ENCODE data around the gene COBL.

The COBL gene

GRCh38 chr7:51077316-51077986 lies 239.2 kb downstream of the COBL start:
- in situ Hi-C loops (cut with MboI; ENCODE audit: low pct_unique_long_range_greater_than_20kb, low sequenced_read_pairs): no loop called here
- DNase-seq: no peak

- in situ Hi-C loops (cut with MboI; ENCODE audit: low pct_unique_long_range_greater_than_20kb, low sequenced_read_pairs): no loop called here
- peak; percentile 37 for DNase-seq
Measured at GRCh38 chr7:51075681-51076580, 240.7 kb downstream of the COBL start.

- no peak for DNase-seq
- in situ Hi-C loops (cut with MboI; ENCODE audit: low pct_unique_long_range_greater_than_20kb, low sequenced_read_pairs): no loop called here
Measured at GRCh38 chr7:51073171-51073570, 243.4 kb downstream of the COBL start.

GRCh38 chr7:51072281-51072680 lies 244.3 kb downstream of the COBL start:
- in situ Hi-C loops (cut with MboI; ENCODE audit: low pct_unique_long_range_greater_than_20kb, low sequenced_read_pairs): no loop called here
- no peak for DNase-seq

- no peak for DNase-seq
- in situ Hi-C loops (cut with MboI; ENCODE audit: low pct_unique_long_range_greater_than_20kb, low sequenced_read_pairs): no loop called here
Measured at GRCh38 chr7:51071427-51071826, 245.2 kb downstream of the COBL start.

- in situ Hi-C loops (cut with MboI; ENCODE audit: low pct_unique_long_range_greater_than_20kb, low sequenced_read_pairs): no loop called here
- DNase-seq: no peak
Measured at GRCh38 chr7:51070151-51070550, 246.5 kb downstream of the COBL start.

- no peak for DNase-seq
- in situ Hi-C loops (cut with MboI; ENCODE audit: low pct_unique_long_range_greater_than_20kb, low sequenced_read_pairs): no loop called here
Measured at GRCh38 chr7:51069411-51070083, 247.1 kb downstream of the COBL start.

GRCh38 chr7:51068401-51068800 lies 248.2 kb downstream of the COBL start:
- DNase-seq: no peak
- in situ Hi-C loops (cut with MboI; ENCODE audit: low pct_unique_long_range_greater_than_20kb, low sequenced_read_pairs): no loop called here

GRCh38 chr7:51067757-51068156 lies 248.9 kb downstream of the COBL start:
- peak; percentile 73 for DNase-seq
- in situ Hi-C loops (cut with MboI; ENCODE audit: low pct_unique_long_range_greater_than_20kb, low sequenced_read_pairs): no loop called here

- DNase-seq: no peak
- in situ Hi-C loops (cut with MboI; ENCODE audit: low pct_unique_long_range_greater_than_20kb, low sequenced_read_pairs): no loop called here
Measured at GRCh38 chr7:51067258-51067657, 249.4 kb downstream of the COBL start.

GRCh38 chr7:51066405-51066882 lies 250.2 kb downstream of the COBL start:
- DNase-seq: no peak
- in situ Hi-C loops (cut with MboI; ENCODE audit: low pct_unique_long_range_greater_than_20kb, low sequenced_read_pairs): no loop called here

GRCh38 chr7:51065766-51066165 lies 250.8 kb downstream of the COBL start:
- in situ Hi-C loops (cut with MboI; ENCODE audit: low pct_unique_long_range_greater_than_20kb, low sequenced_read_pairs): no loop called here
- no peak for DNase-seq

- in situ Hi-C loops (cut with MboI; ENCODE audit: low pct_unique_long_range_greater_than_20kb, low sequenced_read_pairs): no loop called here
Measured at GRCh38 chr7:51064688-51065087, 251.9 kb downstream of the COBL start.

GRCh38 chr7:51062222-51062987 lies 254.2 kb downstream of the COBL start:
- no peak for DNase-seq
- in situ Hi-C loops (cut with MboI; ENCODE audit: low pct_unique_long_range_greater_than_20kb, low sequenced_read_pairs): no loop called here

More at GRCh38 chr7:51064688-51065087, 251.9 kb downstream of the COBL start:
- no peak for DNase-seq

- in situ Hi-C loops (cut with MboI; ENCODE audit: low pct_unique_long_range_greater_than_20kb, low sequenced_read_pairs): no loop called here
- no peak for DNase-seq
Measured at GRCh38 chr7:51060536-51060935, 256.1 kb downstream of the COBL start.

- in situ Hi-C loops (cut with MboI; ENCODE audit: low pct_unique_long_range_greater_than_20kb, low sequenced_read_pairs): no loop called here
- no peak for DNase-seq
Measured at GRCh38 chr7:51059504-51060142, 257.0 kb downstream of the COBL start.

GRCh38 chr7:51058764-51059163 lies 257.8 kb downstream of the COBL start:
- in situ Hi-C loops (cut with MboI; ENCODE audit: low pct_unique_long_range_greater_than_20kb, low sequenced_read_pairs): no loop called here
- DNase-seq: no peak

GRCh38 chr7:51055039-51055840 lies 261.4 kb downstream of the COBL start:
- in situ Hi-C loops (cut with MboI; ENCODE audit: low pct_unique_long_range_greater_than_20kb, low sequenced_read_pairs): no loop called here
- no peak for DNase-seq

All from KBM-7 (cell line).